NCI-H2196 treated with DMSO at 0.1 percent for 48 hours (cell line): ENCODE data around the gene XK.

Experiments
- DNase-seq: peaks from one replicate; lab custom pipeline; 2025; ENCODE audit not compliant: unreplicated experiment; lab: John Stamatoyannopoulos, UW

The XK gene

DNA sequence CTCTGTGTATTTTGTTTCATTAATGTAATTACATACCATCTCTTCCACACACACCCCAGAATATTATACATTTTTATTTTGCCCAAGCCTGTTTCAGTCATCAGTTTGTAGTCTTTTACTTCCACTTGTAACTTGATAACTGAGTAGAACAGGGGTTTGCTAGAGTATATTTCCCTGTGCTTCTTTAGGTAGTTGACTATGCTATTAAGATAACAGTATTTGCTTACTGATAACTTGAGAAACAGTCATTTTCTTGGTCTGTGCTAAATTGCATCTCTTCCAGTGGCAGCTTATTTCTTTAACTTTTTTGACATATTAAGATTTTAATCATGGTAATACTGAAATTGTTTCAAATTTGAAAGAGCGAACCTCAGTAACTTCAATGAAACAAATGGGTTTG lies 7.0 kb upstream of the XK start:
- DNase-seq = no peak

DNA sequence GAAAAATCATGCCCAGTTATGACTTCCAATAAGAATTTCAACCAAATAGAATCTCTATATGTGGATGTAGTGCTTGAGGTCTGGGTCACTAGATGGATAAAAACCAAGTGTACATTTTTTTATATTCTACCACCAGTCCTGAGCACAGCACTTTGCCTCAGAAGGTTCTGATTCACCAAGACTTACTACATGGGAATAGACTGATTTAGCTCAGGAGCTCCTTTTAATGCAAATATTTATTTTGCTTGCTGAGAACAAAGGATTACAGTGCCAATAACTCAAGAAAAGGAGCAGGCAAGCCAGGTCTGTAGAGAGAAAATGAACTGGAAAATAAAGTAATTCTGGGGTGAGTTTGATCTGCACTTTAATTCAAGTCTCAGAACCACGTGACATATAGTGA lies 6.4 kb upstream of the XK start:
- no peak for DNase-seq

DNA sequence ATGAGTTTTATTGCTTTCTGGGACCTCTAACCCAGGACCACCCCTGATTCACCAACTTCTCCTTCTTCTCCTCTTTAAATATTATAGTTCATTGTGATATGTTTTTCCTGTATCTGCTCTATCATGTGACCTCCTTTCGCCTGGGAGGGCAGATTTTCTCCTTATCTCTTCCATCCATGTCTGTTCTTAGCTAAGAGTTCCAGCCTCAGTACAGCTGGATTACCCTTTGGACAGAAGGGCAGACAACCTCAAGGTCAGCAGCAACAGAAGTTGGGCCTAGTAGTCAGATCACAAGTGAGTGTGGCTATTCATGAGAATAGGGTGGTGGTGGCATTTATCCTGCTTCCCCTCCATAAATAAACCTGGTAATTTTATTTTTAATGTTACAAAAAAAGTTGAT lies 5.7 kb upstream of the XK start:
- DNase-seq = no peak

DNA sequence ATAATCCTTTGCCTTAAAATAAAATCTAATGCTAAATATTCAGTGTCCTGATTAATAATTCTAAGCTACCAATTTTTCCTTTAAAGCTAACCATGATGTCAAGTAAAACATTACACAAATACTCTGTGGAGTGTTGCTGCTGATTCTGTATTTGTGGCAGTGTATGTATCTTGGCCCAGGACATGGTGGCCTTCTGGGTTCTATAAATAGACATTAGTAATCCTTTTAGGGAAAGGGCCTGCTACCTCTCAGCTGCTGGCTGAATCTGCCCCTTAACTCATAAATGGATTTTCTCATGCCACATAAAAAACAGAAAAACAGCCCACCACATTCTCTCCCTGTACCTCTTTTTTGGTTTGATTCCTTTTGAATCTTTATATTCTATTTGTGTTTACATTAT lies 1.2 kb upstream of the XK start:
- DNase-seq = no peak

DNA sequence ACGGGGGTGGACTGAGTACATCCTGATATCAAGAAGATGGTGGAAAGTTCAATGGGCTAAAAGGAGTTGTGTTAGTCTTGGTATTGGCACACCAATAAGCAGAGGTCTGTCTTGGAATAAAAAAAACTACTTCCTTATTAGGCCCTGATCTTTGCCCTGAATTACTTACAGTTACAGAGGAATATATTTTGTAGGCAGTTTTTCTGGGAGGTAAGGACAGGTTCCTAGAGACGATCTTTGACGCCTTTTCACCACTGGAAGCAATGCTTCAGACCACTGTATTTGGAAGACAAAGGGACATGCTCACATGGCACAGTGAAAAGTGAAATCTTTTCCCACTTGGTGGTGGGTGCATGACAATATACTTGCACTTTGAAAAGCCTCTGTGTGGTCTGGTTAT lies 618 bp upstream of the XK start:
- DNase-seq = no peak

DNA sequence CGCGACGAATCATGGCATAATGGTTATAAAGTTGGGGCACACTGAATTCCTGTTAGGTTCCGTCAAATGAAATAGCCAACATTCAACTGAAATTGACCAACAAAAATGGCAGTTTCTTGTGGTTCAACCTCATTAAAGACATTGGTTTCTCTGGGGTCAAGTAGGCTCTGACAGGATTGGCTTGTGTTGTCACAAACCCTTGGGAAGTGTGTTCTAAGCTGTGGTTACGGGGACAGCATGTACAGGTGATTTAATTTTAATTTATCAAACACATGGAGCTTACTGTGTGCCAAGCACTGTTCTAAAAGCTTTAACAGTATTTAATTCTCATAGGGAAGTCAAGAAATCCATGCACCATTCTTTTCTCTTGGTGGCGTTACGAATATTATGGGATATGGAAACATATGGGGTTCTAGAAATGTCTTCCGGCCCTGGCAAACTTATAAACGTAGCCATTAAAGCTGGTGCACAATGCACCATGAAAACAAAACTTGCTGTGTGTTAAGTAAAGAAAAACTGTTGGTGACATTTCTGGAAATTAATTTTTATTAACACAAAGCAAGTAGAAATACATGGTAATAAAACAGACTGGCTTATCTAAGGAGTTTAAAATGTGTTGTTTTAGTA lies 891 bp downstream of the XK start:
- DNase-seq = no peak

DNA sequence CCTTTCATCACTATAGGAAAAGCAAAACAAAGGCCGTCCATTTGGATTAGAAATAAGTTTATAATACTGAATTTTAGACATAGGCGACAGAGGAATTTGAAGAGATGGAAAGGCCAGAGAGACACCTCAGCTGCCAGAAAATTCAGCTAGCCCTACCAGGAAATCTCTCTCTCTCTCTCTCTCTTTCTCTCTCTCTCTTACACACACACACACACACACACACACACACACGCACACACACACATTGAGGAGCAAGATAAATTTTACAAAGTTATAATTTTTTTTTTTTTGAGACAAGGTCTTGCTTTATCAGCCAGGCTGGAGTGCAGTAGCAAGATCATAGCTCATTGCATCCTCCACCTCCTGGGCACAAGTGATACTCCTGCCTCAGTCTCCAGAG lies 1.4 kb downstream of the XK start:
- DNase-seq = no peak

DNA sequence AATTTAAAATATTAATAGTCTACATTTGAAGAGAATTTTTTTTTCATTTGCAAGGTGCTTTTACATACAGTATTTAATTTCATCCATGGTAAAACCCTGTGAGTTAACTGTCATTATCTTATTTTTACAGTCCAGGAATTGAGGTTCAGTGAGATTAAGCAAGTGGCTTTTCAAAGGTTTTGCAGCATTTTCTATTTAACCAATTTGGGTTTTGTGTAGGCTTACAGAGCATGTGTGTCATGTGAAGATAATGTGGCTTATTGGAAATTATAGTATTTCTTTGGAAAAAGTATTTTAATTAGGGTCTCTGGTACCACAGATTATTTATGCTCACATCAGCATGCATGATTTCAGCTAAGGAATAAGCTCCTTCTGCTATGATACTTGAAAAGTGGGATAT lies 4.5 kb downstream of the XK start:
- DNase-seq = no peak

DNA sequence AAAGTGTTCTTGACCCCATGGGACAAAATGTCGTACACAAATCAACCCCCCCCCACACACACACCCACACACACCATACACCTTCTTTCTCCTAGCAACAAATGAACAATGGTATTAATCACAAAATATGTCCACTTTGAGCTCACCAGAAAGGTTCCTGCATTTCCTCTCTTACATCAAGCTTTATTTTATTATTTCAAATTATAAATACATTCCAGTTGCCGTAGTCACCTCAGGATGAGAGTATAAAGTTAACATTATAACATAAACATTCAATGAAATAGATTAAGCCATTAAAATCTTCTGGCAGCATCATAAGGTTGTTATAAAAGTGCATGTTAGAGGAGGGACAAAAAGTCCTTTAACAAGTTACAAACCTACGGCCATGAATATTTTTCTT lies 7.3 kb downstream of the XK start:
- no peak for DNase-seq

DNA sequence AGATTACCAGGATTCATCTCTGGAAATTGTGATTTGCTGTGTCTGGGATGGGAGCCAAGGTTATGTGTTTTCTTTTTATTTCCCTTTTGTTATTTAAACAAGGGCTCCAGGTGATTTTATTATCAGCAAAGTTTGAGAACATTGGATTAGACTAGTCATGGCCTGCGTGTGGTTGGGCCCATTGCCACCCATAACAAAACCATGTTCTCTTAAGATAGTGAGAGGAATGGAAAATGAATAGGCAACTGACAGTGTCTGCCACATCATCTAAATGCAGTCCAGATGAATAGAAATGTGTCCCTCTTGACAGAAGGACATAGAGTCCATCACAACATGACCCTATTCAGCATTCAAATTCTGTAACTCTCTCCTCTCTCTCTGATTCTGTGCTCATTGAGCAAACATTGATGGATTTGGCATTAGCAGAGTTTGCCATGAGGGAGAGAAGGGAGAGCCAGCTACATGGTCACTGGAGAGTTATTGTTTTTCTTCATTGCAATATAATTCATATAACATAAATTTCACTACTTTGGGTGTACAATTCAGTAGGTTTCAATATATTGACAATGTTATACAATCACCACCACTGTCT lies 11.7 kb downstream of the XK start:
- DNase-seq = no peak

DNA sequence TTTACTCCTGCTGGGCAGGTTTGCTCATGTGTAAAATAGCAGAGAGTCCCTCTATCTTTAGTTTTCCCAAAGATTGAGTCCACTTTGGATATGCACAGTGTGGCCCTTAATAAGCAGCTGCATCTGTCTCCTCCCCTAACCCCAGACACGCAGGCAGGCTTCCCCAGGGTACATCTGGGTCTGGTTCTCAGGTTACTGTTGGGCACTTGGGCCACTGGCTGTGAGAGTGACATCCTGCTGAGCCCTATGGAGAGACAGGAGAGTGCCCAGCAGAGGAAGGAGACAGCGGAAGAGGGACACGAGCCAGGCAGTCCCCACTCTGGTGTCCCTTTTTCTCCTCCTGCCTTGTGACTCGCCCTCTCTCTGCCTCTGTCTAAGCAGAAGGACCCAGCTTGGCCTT lies 16.0 kb downstream of the XK start:
- DNase-seq = no peak

DNA sequence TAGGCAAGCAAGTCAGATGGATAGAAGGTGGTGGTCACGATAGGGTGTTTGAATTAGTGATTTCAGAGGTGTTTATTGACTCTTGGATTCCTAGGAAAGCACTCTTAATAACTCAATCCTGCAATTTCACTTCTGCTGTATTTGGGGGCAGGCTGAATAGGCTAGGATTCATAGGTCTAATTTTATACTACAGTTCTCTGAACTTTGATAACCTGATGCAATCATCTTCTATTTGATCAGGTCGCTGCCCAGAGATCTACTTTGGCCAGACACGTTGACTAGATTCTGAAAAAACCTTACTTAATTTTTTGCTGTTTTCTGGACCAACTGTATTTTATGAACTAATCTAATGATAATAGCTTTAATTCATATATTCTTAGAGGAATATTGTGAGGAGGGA lies 26.4 kb downstream of the XK start:
- DNase-seq = no peak

DNA sequence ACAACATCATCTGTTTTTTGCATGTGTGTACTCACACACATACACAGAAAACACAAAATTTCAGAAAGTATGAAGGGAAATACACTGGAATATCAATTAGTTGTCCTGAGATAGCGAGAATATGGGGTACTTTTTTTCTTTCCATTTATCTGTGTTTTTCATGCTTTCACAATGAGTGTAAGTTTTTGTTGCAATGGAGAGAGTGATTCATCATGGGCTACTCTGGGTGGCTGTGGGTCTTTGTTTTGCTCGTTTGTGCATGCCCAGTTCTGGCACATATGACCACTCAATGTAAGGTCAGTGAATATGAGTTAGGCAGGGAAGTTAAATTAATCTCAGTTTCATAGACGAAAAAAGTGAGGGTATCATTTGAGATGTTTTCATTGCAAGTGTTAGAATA lies 26.9 kb downstream of the XK start:
- no peak for DNase-seq

DNA sequence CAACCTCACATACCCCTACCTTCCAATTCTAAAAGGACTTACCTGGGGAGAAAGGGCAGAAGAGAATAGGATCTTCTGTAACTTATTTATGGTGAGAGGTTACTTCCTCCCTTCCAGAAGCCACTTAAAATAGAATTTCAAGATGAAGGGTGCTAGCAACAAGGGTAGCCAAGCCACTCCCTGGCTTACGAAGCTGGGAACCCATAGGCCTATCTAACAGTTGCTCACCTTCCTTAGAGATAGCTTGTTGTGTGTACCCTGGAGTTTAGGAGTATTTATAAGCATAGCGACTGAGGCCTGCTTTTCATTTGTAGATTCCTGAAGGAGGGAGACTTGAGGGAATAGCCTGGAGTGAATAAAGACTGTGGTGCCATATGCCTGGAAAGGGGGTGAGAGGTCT lies 28.9 kb downstream of the XK start:
- DNase-seq = no peak

DNA sequence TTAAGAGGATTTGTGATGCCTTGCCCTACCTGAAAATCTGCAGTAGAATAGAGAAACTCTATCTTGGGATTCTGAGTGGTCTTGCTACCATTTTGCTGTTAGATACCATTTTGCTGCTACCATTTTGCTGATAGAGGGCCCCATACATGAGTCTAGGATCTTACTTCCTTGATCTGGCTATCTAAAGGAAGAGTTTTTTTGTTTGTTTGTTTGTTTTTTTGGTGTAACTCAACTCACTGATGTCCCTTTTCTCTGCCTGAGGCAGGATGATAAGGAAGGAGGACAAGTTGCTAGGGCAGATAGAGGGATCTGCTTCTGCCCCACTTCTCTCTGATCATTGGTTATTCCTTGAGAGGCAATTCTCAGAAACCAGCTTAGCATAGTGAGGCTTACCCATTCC lies 31.0 kb downstream of the XK start:
- DNase-seq = no peak

DNA sequence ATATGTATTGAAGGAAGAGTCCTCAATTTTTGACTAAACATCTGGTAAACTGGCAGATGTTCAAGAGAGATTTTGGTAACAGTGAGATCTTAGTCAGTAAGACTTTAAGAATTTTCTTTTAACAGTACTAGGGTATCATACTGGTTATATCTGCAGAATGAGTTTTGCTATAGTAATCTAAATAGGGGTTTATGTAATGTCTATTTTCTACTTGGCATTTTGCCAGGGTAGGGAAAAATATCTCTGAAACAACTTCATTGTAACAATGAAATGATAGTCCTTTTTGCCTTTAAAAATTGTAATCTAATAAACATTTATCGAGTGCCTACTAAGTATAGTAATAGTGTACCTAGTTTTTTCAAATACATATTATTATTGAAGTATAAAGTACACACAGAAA lies 32.1 kb downstream of the XK start:
- no peak for DNase-seq

DNA sequence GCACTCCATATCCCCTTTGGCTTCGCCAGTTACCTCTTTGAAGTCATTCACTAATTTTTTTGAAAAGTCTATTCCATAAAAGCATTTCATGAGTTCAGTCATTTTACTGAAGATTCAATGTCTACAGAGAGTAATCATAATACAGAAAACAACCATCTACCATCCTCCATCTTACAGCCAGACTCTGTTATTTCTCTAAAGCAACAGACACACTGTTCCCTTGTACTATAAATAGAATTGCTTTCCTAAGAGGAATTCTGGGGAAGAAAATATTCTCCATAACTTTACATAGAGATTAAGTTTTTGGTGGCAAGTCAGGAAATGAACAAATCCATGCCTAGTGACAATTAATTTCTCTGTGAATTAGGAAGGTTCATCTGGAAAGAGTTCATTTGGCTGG lies 37.0 kb downstream of the XK start:
- DNase-seq = no peak

DNA sequence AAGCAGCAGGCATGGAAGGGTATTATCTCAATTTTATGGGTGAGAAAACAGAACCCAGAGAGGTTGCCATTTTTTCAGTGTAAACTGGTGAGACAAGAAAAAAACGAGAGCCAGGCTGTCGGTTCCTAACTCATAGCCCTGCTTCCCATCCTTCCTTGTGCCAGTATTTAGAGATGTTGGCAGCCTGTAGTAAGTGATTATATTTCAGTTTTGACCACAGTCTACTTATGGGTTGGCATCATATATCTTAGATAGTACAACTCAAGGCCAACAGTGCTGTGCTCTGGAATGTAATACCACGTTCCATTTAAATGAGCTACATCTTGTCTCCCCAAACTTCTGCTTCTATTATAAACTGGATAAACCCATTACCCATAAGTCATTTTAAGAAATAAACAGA lies 40.8 kb downstream of the XK start:
- no peak for DNase-seq

DNA sequence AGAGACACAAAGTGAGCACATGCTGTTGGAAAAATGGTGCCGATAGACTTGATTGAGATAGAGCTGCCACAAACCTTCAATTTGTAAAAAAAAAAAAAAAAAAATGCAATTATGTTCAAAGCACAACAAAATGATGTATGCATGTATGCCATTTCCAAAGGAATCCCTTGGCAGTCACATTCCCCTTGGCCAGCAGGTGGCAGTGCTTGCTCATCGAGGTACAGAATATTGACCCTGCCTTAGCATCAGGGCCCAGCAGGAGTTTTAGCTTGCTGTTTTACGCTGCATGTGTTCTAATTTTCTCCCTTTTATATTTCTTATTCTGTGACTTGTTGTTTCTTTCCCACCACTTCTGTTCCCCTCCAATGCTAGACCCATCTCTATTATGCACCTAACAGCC lies 59.8 kb downstream of the XK start:
- peak; percentile 4 for DNase-seq

DNA sequence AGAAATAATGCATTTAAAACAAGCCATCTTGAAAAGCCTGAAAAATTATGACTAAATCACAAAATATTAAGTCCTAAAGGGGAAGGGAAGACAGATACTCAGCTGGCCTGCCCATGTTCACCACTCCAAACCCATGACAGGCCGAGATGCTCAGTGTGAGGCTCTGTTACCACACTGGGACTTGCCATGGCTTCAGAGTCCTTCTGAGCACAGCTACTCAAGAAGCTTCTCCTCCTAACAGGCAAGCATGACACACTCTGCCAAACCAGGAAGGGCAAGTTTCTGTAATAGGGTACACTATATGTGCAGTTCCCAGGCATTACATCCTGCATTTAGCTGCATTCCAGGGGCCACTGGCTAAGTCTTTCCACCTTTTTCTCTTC lies 60.2 kb downstream of the XK start:
- DNase-seq = no peak

DNA sequence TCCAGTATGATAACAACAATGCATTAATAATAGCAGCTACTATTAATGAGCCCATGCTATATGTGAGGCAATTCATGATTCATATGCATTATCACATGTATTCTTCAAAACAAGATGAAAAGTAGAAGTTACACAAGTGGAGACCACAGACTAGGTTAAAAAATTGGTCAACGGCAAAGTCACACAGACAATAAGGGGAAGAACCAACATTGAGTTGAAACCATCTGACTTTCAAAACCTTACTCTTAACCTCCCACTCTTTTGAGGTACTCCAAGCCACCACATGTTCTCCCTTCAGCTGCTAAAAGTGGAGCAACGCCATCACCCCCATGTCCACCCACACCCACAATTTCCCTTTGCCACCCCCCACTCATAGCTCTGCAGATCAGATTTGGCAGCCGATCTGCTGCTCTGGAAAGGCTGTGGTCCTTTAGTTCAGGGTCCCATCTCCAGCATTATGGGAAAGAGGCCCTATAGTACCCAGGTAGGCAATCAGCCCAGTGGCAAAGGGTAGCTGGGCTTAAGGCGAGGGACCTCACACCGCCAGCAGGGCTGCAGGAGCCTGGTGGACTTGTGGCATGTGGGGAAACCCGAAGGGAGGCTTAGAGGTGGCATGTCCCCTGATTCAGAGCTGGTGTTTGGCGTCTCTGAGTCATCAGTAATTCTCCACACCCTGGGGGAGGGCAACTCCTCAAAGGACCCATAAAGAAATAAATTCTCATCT lies 60.8 kb downstream of the XK start:
- DNase-seq = no peak

DNA sequence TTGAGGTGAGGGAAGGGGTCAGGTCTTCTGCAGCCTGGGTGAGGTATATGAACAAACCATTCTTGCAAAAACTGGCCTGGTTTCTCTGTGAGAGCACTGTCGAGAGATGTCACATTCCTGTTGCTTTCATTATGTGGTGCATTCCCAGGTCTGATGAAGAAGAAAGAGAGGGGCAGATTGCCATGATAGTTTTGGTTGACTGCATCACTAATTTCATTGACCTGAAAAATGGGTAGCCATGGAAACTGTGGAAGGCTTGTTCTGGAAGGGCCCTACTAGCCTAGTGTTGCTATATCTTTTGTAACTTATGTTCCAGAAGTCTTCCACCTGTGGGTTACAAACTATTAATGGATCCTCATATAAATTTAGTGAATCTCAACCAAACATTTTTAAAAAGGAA lies 61.4 kb downstream of the XK start:
- DNase-seq = no peak

DNA sequence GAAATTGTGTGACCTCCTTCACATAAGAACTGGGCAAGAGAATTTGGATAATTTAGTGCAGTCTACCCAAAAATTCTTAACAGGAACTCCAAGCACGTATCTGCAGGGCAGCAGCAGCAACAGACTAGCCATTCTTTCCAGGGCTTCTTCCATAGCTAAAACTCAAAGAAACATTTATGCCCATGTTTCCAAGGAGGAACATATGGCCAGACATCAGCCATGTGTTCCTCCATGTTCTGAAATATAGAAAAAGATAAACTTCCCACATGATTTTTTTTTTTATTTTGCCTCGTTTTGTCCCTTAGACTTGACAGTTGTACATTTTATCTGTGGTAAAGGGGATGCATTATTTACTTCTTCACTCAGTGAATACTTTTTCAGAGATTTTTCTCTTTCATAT lies 66.7 kb downstream of the XK start:
- no peak for DNase-seq
